ENCODE measurements around the gene OPA3. TPM values are rescaled to one million over a fixed set of nuclear protein-coding genes. Genes with fewer than 3 reads are reported as not detected.

Gene OPA3
- polyA plus RNA-seq, 1 donor from 2014 or later: 6.0 TPM

GRCh38 chr19:45505996-45506245, 78.7 kb downstream of the OPA3 start:
- H3K79me2 ChIP-seq (replicated peaks; ENCODE audit: insufficient read depth, low read length): no peaks in the 10 kb centered on the region
- no peaks in the 10 kb centered on the region for H3K9me3 ChIP-seq (ENCODE audit: low read length)
- H3K4me3 ChIP-seq (ENCODE audit: low read length): peak overlapping the region; percentile 95
- H3F3A ChIP-seq (ENCODE audit: insufficient read depth, low read length, poor library complexity, severe bottlenecking): no peaks in the 10 kb centered on the region
- no peak overlapping the region for H3K9ac ChIP-seq (ENCODE audit: low read length)
- TF ChIP-seq POLR2AphosphoS5 (IDR thresholded peaks at IDR 0.05) (no peak), REST (IDR thresholded peaks at IDR 0.05; ENCODE audit: borderline replicate concordance) (no peak), EP300 (conservative IDR thresholded peaks at IDR 0.05; ENCODE audit: poor library complexity, severe bottlenecking) (no peak), MXI1 (conservative IDR thresholded peaks at IDR 0.05; ENCODE audit: poor library complexity, severe bottlenecking) (no peak), CTCF (IDR thresholded peaks at IDR 0.05; ENCODE audit: poor library complexity, severe bottlenecking) (no peak), RAD21 (conservative IDR thresholded peaks at IDR 0.05) (no peak), SMC3 (conservative IDR thresholded peaks at IDR 0.05; ENCODE audit: poor library complexity) (no peak)
- no peak overlapping the region for H3K27ac ChIP-seq (ENCODE audit: low read length)
- no peak overlapping the region for H3K4me2 ChIP-seq (ENCODE audit: low read length)
- H2AFZ ChIP-seq (ENCODE audit: low read depth, low read length): no peak overlapping the region
- no peaks in the 10 kb centered on the region for H4K20me1 ChIP-seq (ENCODE audit: insufficient read depth)
- H3K36me3 ChIP-seq (ENCODE audit: insufficient read depth, low read length): no peaks in the 10 kb centered on the region
- H3K27me3 ChIP-seq (ENCODE audit: insufficient read depth, low read depth, low read length): peaks cover 13% of the 10 kb centered on the region
- H3K9me2 ChIP-seq (ENCODE audit: insufficient read depth, low read length): no peaks in the 10 kb centered on the region

- Histone ChIP-seq H3K4me2 (ENCODE audit: low read length) (no peak overlapping the region), H3K79me2 (replicated peaks; ENCODE audit: insufficient read depth, low read length) (no peaks in the 10 kb centered on the region), H3K27me3 (ENCODE audit: insufficient read depth, low read depth, low read length) (peaks cover 17% of the 10 kb centered on the region), H2AFZ (ENCODE audit: low read depth, low read length) (no peak overlapping the region), H4K20me1 (ENCODE audit: insufficient read depth) (no peaks in the 10 kb centered on the region), H3K36me3 (ENCODE audit: insufficient read depth, low read length) (no peaks in the 10 kb centered on the region), H3K4me3 (ENCODE audit: low read length) (no peak overlapping the region), H3K27ac (ENCODE audit: low read length) (no peak overlapping the region), H3K9me3 (ENCODE audit: low read length) (no peaks in the 10 kb centered on the region), H3K9me2 (ENCODE audit: insufficient read depth, low read length) (no peaks in the 10 kb centered on the region), H3K9ac (ENCODE audit: low read length) (no peak overlapping the region), H3F3A (ENCODE audit: insufficient read depth, low read length, poor library complexity, severe bottlenecking) (no peaks in the 10 kb centered on the region)
- no peak for TF ChIP-seq TAF1 (IDR thresholded peaks at IDR 0.05; ENCODE audit: low read depth)
- no peak for TF ChIP-seq CTCF (IDR thresholded peaks at IDR 0.05; ENCODE audit: poor library complexity, severe bottlenecking)
- TF ChIP-seq EZH2 (IDR thresholded peaks at IDR 0.05; ENCODE audit: borderline replicate concordance, insufficient read depth, low read length, poor library complexity, severe bottlenecking): no peak
- no peak for TF ChIP-seq POLR2AphosphoS5 (IDR thresholded peaks at IDR 0.05)
- no peak for TF ChIP-seq MXI1 (conservative IDR thresholded peaks at IDR 0.05; ENCODE audit: poor library complexity, severe bottlenecking)
- TF ChIP-seq EP300 (conservative IDR thresholded peaks at IDR 0.05; ENCODE audit: poor library complexity, severe bottlenecking): no peak
- TF ChIP-seq RAD21 (conservative IDR thresholded peaks at IDR 0.05): no peak
- no peak for TF ChIP-seq REST (IDR thresholded peaks at IDR 0.05; ENCODE audit: borderline replicate concordance)
- no peak for TF ChIP-seq SMC3 (conservative IDR thresholded peaks at IDR 0.05; ENCODE audit: poor library complexity)
These were observed 79.2 kb downstream of the OPA3 start for GRCh38 chr19:45505151-45505995.

Data from neural cell (in vitro differentiated cells).